GM12878 (cell line): ENCODE data around the gene ERVFRD-1. TPM values are rescaled to one million over a fixed set of nuclear protein-coding genes. Genes with fewer than 3 reads are reported as not detected.

Experiments
- ASH2L ChIP-seq: fragments of 300-600, 200-600 bp; sonication (generic); IDR thresholded peaks from 2 replicates; pipeline ENCODE4 v1.6.1; 2017; ENCODE audit warnings: low read depth, mild to moderate bottlenecking, borderline replicate concordance
- BHLHE40 ChIP-seq, 2 experiments: fragments of 450-650 bp in 1 of 2; IDR thresholded peaks; 2 replicates each; pipeline ENCODE4 v1.6.1; 2011 to 2017; ENCODE audit warnings: low read depth in 2 of 2, borderline replicate concordance in 1 of 2, improper control_type of control experiment in 1 of 2, low read length in 1 of 2, mild to moderate bottlenecking in 1 of 2
- BMI1 ChIP-seq: fragments of 450-650 bp; IDR thresholded peaks from 2 replicates; pipeline ENCODE4 v1.6.1; 2016; ENCODE audit warnings: mild to moderate bottlenecking, moderate library complexity, borderline replicate concordance
- BRCA1 ChIP-seq: IDR thresholded peaks from 2 replicates; pipeline ENCODE4 v1.6.1; 2011; ENCODE audit warnings: low read depth, low read length, improper control_type of control experiment
- CBX5 ChIP-seq: sonication (generic); IDR thresholded peaks from 2 replicates; pipeline ENCODE4 v1.6.1; 2016; ENCODE audit warnings: low read depth, moderate library complexity, mild to moderate bottlenecking, inconsistent platforms
- EGR1 ChIP-seq, 2 experiments: IDR thresholded peaks; 1 replicate in 1 of 2; 2 replicates in 1 of 2; pipeline ENCODE4 v1.6.1; 2011 to 2012; ENCODE audit warnings: low read depth in 2 of 2, low read length in 2 of 2, borderline replicate concordance in 1 of 2, mild to moderate bottlenecking in 1 of 2, moderate library complexity in 1 of 2
- EZH2 ChIP-seq: IDR thresholded peaks from 2 replicates; pipeline ENCODE4 v1.6.1; 2012; ENCODE audit warnings: low read depth, mild to moderate bottlenecking, control low read depth, inconsistent platforms, low read length, borderline replicate concordance; ENCODE audit not compliant: control insufficient read depth
- GATAD2B ChIP-seq: fragments of 450-650 bp; conservative IDR thresholded peaks from 2 replicates; pipeline ENCODE4 v1.6.1; 2017; ENCODE audit warnings: low read depth, mild to moderate bottlenecking, moderate library complexity
- HDAC6 ChIP-seq: fragments of 200-600 bp; sonication (generic); IDR thresholded peaks from one replicate; pipeline ENCODE4 v1.8.0; 2017; ENCODE audit warnings: antibody characterized with exemption; ENCODE audit not compliant: unreplicated experiment
- IRF4 ChIP-seq: IDR thresholded peaks from 2 replicates; pipeline ENCODE4 v1.6.1; 2011; ENCODE audit warnings: low read depth, low read length
- JUNB ChIP-seq: IDR thresholded peaks from 2 replicates; pipeline ENCODE4 v1.6.1; 2016; ENCODE audit warnings: antibody characterized with exemption, mild to moderate bottlenecking
- JUND ChIP-seq: IDR thresholded peaks from 2 replicates; pipeline ENCODE4 v1.6.1; 2012; ENCODE audit warnings: low read depth, mild to moderate bottlenecking, low read length, improper control_type of control experiment, moderate library complexity
- KAT2A ChIP-seq: conservative IDR thresholded peaks from 2 replicates; pipeline ENCODE4 v1.6.1; 2011; ENCODE audit warnings: low read depth, low read length; ENCODE audit not compliant: control insufficient read depth
- MEF2B ChIP-seq: fragments of 450-650 bp; IDR thresholded peaks from 2 replicates; pipeline ENCODE4 v1.6.1; 2018; ENCODE audit warnings: mild to moderate bottlenecking, moderate library complexity; ENCODE audit not compliant: partially characterized antibody, poor library complexity, severe bottlenecking
- NR2C1 ChIP-seq: fragments of 450-650 bp; IDR thresholded peaks from 2 replicates; pipeline ENCODE4 v1.6.1; 2017; ENCODE audit warnings: antibody characterized with exemption, mild to moderate bottlenecking, moderate library complexity
- RAD21 ChIP-seq: IDR thresholded peaks from 2 replicates; pipeline ENCODE4 v1.6.1; 2011; ENCODE audit warnings: mild to moderate bottlenecking, low read depth, low read length, moderate library complexity; ENCODE audit not compliant: insufficient read depth
- RB1 ChIP-seq: fragments of 450-650 bp; formaldehyde crosslinking; IDR thresholded peaks from 2 replicates; pipeline ENCODE4 v1.6.1; 2017; ENCODE audit warnings: mild to moderate bottlenecking, borderline replicate concordance
- RUNX3 ChIP-seq: IDR thresholded peaks from 2 replicates; pipeline ENCODE4 v1.6.1; 2012; ENCODE audit warnings: low read length, inconsistent platforms
- SMAD1 ChIP-seq: fragments of 450-650 bp; IDR thresholded peaks from 2 replicates; pipeline ENCODE4 v1.6.1; 2018; ENCODE audit warnings: mild to moderate bottlenecking, low read depth; ENCODE audit not compliant: partially characterized antibody
- SMAD5 ChIP-seq: IDR thresholded peaks from 2 replicates; pipeline ENCODE4 v1.6.1; 2016; ENCODE audit warnings: antibody characterized with exemption, low read depth
- TARDBP ChIP-seq: IDR thresholded peaks from 2 replicates; pipeline ENCODE4 v1.6.1; 2016; ENCODE audit warnings: borderline replicate concordance
- TCF12 ChIP-seq: IDR thresholded peaks from 2 replicates; pipeline ENCODE4 v1.6.1; 2011; ENCODE audit warnings: low read depth, mild to moderate bottlenecking, low read length
- TCF7 ChIP-seq: IDR thresholded peaks from 2 replicates; pipeline ENCODE4 v1.6.1; 2014; ENCODE audit warnings: antibody characterized with exemption, borderline replicate concordance
- WRNIP1 ChIP-seq: IDR thresholded peaks from 2 replicates; pipeline ENCODE4 v1.6.1; 2011; ENCODE audit warnings: low read depth, low read length, improper control_type of control experiment, borderline replicate concordance
- YBX1 ChIP-seq: fragments of 450-650 bp; IDR thresholded peaks from 2 replicates; pipeline ENCODE4 v1.6.1; 2016; ENCODE audit warnings: antibody characterized with exemption
- YY1 ChIP-seq: IDR thresholded peaks from 2 replicates; pipeline ENCODE4 v1.6.1; 2011; ENCODE audit warnings: low read depth, mild to moderate bottlenecking, low read length
- polyA plus RNA-seq, 11 experiments: library from polyadenylated mRNA; depleted of rRNA in 4 of 11; unstranded in 6 of 11; stranded (reverse) in 5 of 11; fragments of >200 nt; fragmentation: Nextera tagmentation in 4 of 11; fragmentation: Illumina TruSeq in 1 of 11; extraction: Ambion mirVana in 4 of 11; extraction: Trizol in 1 of 11; gene quantifications; 1 replicate in 1 of 11; 2 replicates in 10 of 11; pipeline versions ENCODE4 v1.2.1 to v1.2.3, GENCODE V29; 2011 to 2016; ENCODE audit warnings: inconsistent platforms in 2 of 11, missing spikeins in 2 of 11, low read depth in 1 of 11
- total RNA-seq, 4 experiments: library from RNA; depleted of rRNA in 3 of 4; stranded (reverse); fragments of >200 nt in 3 of 4; fragmentation: Illumina TruSeq in 1 of 4; extraction: Trizol in 1 of 4; gene quantifications; 2 replicates each; pipeline versions ENCODE4 v1.2.1 to v1.2.3, GENCODE V29; 2013 to 2021
- TF ChIP-seq, protein P1 (sequence below): fragments of 450-650 bp; IDR thresholded peaks from 2 replicates; pipeline ENCODE4 v1.6.1; 2018; ENCODE audit warnings: borderline replicate concordance, mild to moderate bottlenecking; ENCODE audit not compliant: partially characterized antibody
- TF ChIP-seq, protein P2 (sequence below): fragments of 450-650 bp; IDR thresholded peaks from 2 replicates; pipeline ENCODE4 v1.6.1; 2016; ENCODE audit warnings: mild to moderate bottlenecking

Gene ERVFRD-1
- total and polyA plus RNA-seq, 10 of the 15 experiments (the other 5 are each of a cell fraction or from before 2014, with no cell fraction given): 0.03 to 0.11 (median 0.07) TPM; not detected in 7

DNA sequence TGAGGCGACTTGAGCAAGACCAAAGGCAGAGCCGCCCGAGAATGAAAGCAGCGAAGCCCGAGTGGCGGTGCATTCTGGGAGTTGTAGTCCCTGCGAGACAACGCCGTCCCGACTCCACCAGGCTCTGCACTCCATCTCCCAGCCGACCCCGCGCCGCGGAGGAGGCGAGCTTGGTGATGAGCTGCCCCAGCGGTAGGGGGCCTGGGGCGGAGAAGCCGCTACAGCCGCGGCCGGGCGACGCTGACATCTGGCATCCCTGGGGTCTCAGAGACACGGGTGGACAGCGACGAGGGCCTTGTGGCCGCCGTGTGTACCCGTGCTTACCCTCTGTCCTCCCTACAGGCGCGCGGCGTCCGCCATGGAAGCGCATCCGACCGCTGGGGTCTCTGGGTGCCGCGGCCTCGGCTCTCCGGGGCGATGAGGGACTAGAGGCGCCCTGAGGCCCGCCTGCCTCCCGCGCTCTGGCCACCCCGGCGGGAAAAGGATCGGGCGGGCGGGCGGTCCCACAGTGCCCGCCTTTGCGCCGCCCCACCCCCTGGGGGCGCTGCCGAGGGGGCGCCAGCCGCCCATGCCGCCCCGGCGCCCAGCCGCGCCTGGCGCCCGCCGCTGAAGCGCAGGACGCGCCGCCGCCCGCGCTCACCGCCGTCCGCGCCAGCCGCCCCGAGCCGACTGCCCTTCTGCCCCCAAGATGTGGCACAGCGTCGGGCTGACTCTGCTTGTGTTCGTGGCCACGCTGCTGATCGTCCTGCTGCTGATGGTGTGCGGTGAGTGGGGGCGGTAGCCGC lies 17.7 kb downstream of the ERVFRD-1 start, which contains the start of gene SMIM13 (continued):
- TF ChIP-seq YY1 (peak; percentile 34; the same call in 1 of the 2 replicates), HDAC6 (no peak), ASH2L (no peak), TCF7 (no peak), IRF4 (no peak), SMAD5 (no peak; the same call in 1 of the 2 replicates), CBX5 (0 out of 2 replicates have a peak, but pooled peaks have one; percentile 61), EZH2 (no peak), RAD21 (no peak), GATAD2B (peak; percentile 95), YBX1 (no peak), MEF2B (no peak), RB1 (peak; percentile 95; the same call in 1 of the 2 replicates), JUND (no peak), TARDBP (peak; percentile 91), NR2C1 (peak; percentile 43; the same call in 1 of the 2 replicates), BMI1 (no peak), EGR1 (IDR thresholded peaks at IDR 0.05; ENCODE audit: borderline replicate concordance in 1 of 2, low read depth in 2 of 2, low read length in 2 of 2) (peak in 1 of 2 experiments; percentile 51; a peak in 1 of 3 replicates), KAT2A (no peak), TCF12 (0 out of 2 replicates have a peak, but pooled peaks have one; percentile 6), RUNX3 (peak; percentile 33; the same call in 1 of the 2 replicates), BRCA1 (no peak), JUNB (no peak), WRNIP1 (no peak), SMAD1 (no peak), BHLHE40 (IDR thresholded peaks at IDR 0.05; ENCODE audit: borderline replicate concordance in 1 of 2, low read depth in 2 of 2, low read length in 1 of 2) (peak; percentile 3 to 47; a peak in 2 of 4 replicates)
- TF ChIP-seq, protein P1, sequence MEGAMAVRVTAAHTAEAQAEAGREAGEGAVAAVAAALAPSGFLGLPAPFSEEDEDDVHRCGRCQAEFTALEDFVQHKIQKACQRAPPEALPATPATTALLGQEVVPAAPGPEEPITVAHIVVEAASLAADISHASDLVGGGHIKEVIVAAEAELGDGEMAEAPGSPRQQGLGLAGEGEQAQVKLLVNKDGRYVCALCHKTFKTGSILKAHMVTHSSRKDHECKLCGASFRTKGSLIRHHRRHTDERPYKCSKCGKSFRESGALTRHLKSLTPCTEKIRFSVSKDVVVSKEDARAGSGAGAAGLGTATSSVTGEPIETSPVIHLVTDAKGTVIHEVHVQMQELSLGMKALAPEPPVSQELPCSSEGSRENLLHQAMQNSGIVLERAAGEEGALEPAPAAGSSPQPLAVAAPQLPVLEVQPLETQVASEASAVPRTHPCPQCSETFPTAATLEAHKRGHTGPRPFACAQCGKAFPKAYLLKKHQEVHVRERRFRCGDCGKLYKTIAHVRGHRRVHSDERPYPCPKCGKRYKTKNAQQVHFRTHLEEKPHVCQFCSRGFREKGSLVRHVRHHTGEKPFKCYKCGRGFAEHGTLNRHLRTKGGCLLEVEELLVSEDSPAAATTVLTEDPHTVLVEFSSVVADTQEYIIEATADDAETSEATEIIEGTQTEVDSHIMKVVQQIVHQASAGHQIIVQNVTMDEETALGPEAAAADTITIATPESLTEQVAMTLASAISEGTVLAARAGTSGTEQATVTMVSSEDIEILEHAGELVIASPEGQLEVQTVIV: no peak
- TF ChIP-seq, protein P2, sequence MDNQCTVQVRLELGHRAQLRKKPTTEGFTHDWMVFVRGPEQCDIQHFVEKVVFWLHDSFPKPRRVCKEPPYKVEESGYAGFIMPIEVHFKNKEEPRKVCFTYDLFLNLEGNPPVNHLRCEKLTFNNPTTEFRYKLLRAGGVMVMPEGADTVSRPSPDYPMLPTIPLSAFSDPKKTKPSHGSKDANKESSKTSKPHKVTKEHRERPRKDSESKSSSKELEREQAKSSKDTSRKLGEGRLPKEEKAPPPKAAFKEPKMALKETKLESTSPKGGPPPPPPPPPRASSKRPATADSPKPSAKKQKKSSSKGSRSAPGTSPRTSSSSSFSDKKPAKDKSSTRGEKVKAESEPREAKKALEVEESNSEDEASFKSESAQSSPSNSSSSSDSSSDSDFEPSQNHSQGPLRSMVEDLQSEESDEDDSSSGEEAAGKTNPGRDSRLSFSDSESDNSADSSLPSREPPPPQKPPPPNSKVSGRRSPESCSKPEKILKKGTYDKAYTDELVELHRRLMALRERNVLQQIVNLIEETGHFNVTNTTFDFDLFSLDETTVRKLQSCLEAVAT: no peak
